HepG2 (cell line): Measurements from ENCODE around the gene FBXW8. TPM values are rescaled to one million over a fixed set of nuclear protein-coding genes. Genes with fewer than 3 reads are reported as not detected.

Experiments used
- ATAC-seq: fragments of 200-7000 bp; cut with Tn5 transposase; 3 replicates; pipeline ENCODE4 v1.9.1; 2020; ENCODE audit warnings: mild to moderate bottlenecking, moderate library complexity
- BruUV-seq: library from RNA; stranded (reverse); fragments of 400-500 nt; replicated peaks from 2 replicates; lab custom pipeline; 2021; lab: Mats Ljungman, UMichigan
- CTCF ChIA-PET: fragments of 300-600 bp; formaldehyde crosslinking; extraction: SDS; loops from one replicate; lab custom pipeline; 2021; ENCODE audit warnings: low total read pairs, inconsistent platforms, low intra/inter-chr PET ratio; lab: Yijun Ruan, JAX
- POLR2A ChIA-PET: fragments of 350-600 bp; sonication (Branson Sonifier 250); formaldehyde crosslinking; loops from one replicate; lab custom pipeline; 2020; ENCODE audit warnings: antibody characterized with exemption, inconsistent platforms; lab: Yijun Ruan, JAX
- DNase-seq: peaks from one replicate; pipeline ENCODE4 v3.0.0-alpha.2; 2015; ENCODE audit warnings: low spot score
- FAIRE-seq: peaks from 3 replicates; lab custom pipeline; 2011; peaks lifted over from hg19 to GRCh38; lab: Jason Lieb, UNC
- H2AFZ ChIP-seq: one replicate; pipeline ENCODE4 v1.6.1; 2011; ENCODE audit warnings: low read length, inconsistent platforms
- H3K27ac ChIP-seq: fragments of 300-600 bp; 3 replicates; pipeline ENCODE4 v1.8.0; 2011; ENCODE audit warnings: mixed run types, mild to moderate bottlenecking, mixed read lengths, low read length, inconsistent platforms; ENCODE audit not compliant: insufficient read depth; ENCODE audit errors: extremely low read length
- H3K27me3 ChIP-seq, 2 experiments: fragments of 200-600 bp in 1 of 2; 2 replicates in 1 of 2; 3 replicates in 1 of 2; pipeline versions ENCODE4 v1.6.0 to v1.8.0; 2011; ENCODE audit warnings: low read length in 2 of 2, mild to moderate bottlenecking in 2 of 2, moderate library complexity in 2 of 2, inconsistent platforms in 1 of 2; ENCODE audit not compliant: insufficient read depth in 2 of 2, control insufficient read depth in 1 of 2
- H3K36me3 ChIP-seq, 2 experiments: fragments of 200-600 bp in 1 of 2; replicated peaks in 1 of 2; 2 replicates in 1 of 2; 3 replicates in 1 of 2; pipeline versions ENCODE4 v1.5.1 to v1.8.0; 2011; ENCODE audit warnings: low read length in 2 of 2, inconsistent platforms in 1 of 2; ENCODE audit not compliant: insufficient read depth in 2 of 2, control insufficient read depth in 1 of 2
- H3K4me1 ChIP-seq: 2 replicates; pipeline ENCODE4 v1.5.1; 2012; ENCODE audit warnings: low read length, inconsistent platforms; ENCODE audit not compliant: insufficient read depth
- H3K4me2 ChIP-seq: 2 replicates; pipeline ENCODE4 v1.6.0; 2011; ENCODE audit warnings: low read depth, low read length, inconsistent platforms
- H3K4me3 ChIP-seq, 3 experiments: fragments of 200-600 bp in 1 of 3; sonication (generic), shearing (Covaris generic) in 1 of 3; replicated peaks in 1 of 3; 2 replicates each; pipeline ENCODE4 v1.5.1; 2011 to 2016; ENCODE audit warnings: low read length in 3 of 3, inconsistent platforms in 2 of 3, low read depth in 2 of 3, mild to moderate bottlenecking in 2 of 3, control low read depth in 1 of 3, mixed read lengths in 1 of 3; ENCODE audit not compliant: insufficient read depth in 1 of 3
- H3K79me2 ChIP-seq: one replicate; pipeline ENCODE4 v1.6.1; 2011; ENCODE audit warnings: low read length, inconsistent platforms; ENCODE audit not compliant: insufficient read depth
- H3K9ac ChIP-seq: 2 replicates; pipeline ENCODE4 v1.6.0; 2011; ENCODE audit warnings: mild to moderate bottlenecking, low read depth, low read length, inconsistent platforms; ENCODE audit not compliant: insufficient read depth
- H3K9me3 ChIP-seq: 2 replicates; pipeline ENCODE4 v1.5.1; 2012; ENCODE audit warnings: mild to moderate bottlenecking, low read length
- H4K20me1 ChIP-seq: 2 replicates; pipeline ENCODE4 v1.6.0; 2011; ENCODE audit warnings: inconsistent platforms, mild to moderate bottlenecking, low read length, moderate library complexity; ENCODE audit not compliant: insufficient read depth
- NFRKB ChIP-seq: fragments of 450-650 bp; IDR thresholded peaks from 2 replicates; pipeline ENCODE4 v1.6.1; 2017
- RBM22 ChIP-seq: fragments of 200-400 bp; formaldehyde crosslinking; optimal IDR thresholded peaks from 2 replicates; pipeline ENCODE3; 2017; ENCODE audit warnings: mild to moderate bottlenecking, low read length, moderate library complexity
- ZNF564 ChIP-seq: sonication (generic); formaldehyde crosslinking; IDR thresholded peaks from 2 replicates; pipeline ENCODE4 v1.8.1; 2023; ENCODE audit warnings: mild to moderate bottlenecking, missing genetic modification reagents
- ZNF687 ChIP-seq: sonication (generic); formaldehyde crosslinking; IDR thresholded peaks from 2 replicates; pipeline ENCODE4 v1.5.1; 2020; ENCODE audit warnings: mild to moderate bottlenecking, missing genetic modification reagents, moderate library complexity
- ZNF703 ChIP-seq: sonication (generic); formaldehyde crosslinking; IDR thresholded peaks from 2 replicates; pipeline ENCODE4 v1.5.1; 2020; ENCODE audit warnings: missing genetic modification reagents, mild to moderate bottlenecking, moderate library complexity, borderline replicate concordance
- WGBS: methylation state at CpG from one replicate; pipeline ENCODE4 v1.1.6; 2017; ENCODE audit warnings: low lambda C conversion rate; 5-methylcytosine and 5-hydroxymethylcytosine counted together
- in situ Hi-C: cut with HindIII; loops from 2 replicates; pipeline ENCODE4 v1.10.0; 2017; ENCODE audit warnings: low pct_unique_long_range_greater_than_20kb; ENCODE audit not compliant: extremely low pct_ligation_motif_present
- intact Hi-C: fragments of 100-400 bp; cut with micrococcal nuclease; formaldehyde crosslinking; loops from one replicate; pipeline ENCODE4 v1.10.0; 2022; ENCODE audit not compliant: unreplicated experiment
- polyA plus RNA-seq, 8 experiments: library from polyadenylated mRNA; depleted of rRNA in 3 of 8; stranded (reverse) in 7 of 8; unstranded in 1 of 8; fragments of >200 nt; fragmentation: Illumina TruSeq in 4 of 8; extraction: Trizol in 4 of 8; gene quantifications; 2 replicates each; pipeline versions ENCODE4 v1.2.1 to v1.2.3, GENCODE V29; 2011 to 2016; ENCODE audit warnings: low read depth in 4 of 8, missing spikeins in 1 of 8, mixed read lengths in 1 of 8; ENCODE audit not compliant: insufficient read depth in 1 of 8
- total RNA-seq, 5 experiments: library from RNA; depleted of rRNA; stranded (reverse); fragments of >200 nt; fragmentation: Illumina TruSeq; extraction: Trizol; gene quantifications; 2 replicates each; pipeline ENCODE4 v1.2.3, GENCODE V29; 2016; ENCODE audit warnings: low read depth in 1 of 5

Gene FBXW8
- total and polyA plus RNA-seq, 2 of the 13 experiments (the other 11 are each of a cell fraction or from before 2014, with no cell fraction given), result 5.1 to 5.9 TPM

GRCh38 chr12:117060246-117060928 is 149.6 kb downstream of the FBXW8 start:
- peaks cover 30 to 82% of the 10 kb centered on the region in 2 experiments for H3K36me3 ChIP-seq
- FAIRE-seq (no peak), ATAC-seq (no peak), DNase-seq (no peak)
- no peak for TF ChIP-seq ZNF703 (CRISPR knock-in tag)
- TF ChIP-seq ZNF687 (CRISPR knock-in tag), result peak; percentile 11; the same call in 1 of the 2 replicates
- TF ChIP-seq ZNF564 (CRISPR knock-in tag), result no peak
- TF ChIP-seq NFRKB, result no peak
- TF ChIP-seq RBM22, result peak; percentile 51
- no peak overlapping the region for H3K4me2 ChIP-seq
- no peaks in the 10 kb centered on the region for H3K9me3 ChIP-seq
- H4K20me1 ChIP-seq, result peaks cover 7% of the 10 kb centered on the region; the same call in 1 of the 2 replicates
- no peak overlapping the region for H2AFZ ChIP-seq
- no peak overlapping the region for H3K4me3 ChIP-seq
- H3K27ac ChIP-seq, result no peak overlapping the region
- WGBS, result 93% methylated on average over 15 of the region's 21 CpGs
- CTCF ChIA-PET, result no interaction called here
- peaks cover 26% of the 10 kb centered on the region for H3K4me1 ChIP-seq
- POLR2A ChIA-PET, result no interaction called here
- no peaks in the 10 kb centered on the region for H3K27me3 ChIP-seq
- intact Hi-C loops (no loop called here), in situ Hi-C loops (no loop called here)
- no peak overlapping the region for H3K9ac ChIP-seq
- BruUV-seq, result no TSS peak
- peaks cover 16% of the 10 kb centered on the region for H3K79me2 ChIP-seq
